ENCODE results near the gene KCNIP1. TPM values are rescaled to one million over a fixed set of nuclear protein-coding genes. Genes with fewer than 3 reads are reported as not detected.

KCNIP1 gene
- polyA plus RNA-seq, 2 of the 4 experiments (the other 2 are of a cell fraction) = not detected

DNA sequence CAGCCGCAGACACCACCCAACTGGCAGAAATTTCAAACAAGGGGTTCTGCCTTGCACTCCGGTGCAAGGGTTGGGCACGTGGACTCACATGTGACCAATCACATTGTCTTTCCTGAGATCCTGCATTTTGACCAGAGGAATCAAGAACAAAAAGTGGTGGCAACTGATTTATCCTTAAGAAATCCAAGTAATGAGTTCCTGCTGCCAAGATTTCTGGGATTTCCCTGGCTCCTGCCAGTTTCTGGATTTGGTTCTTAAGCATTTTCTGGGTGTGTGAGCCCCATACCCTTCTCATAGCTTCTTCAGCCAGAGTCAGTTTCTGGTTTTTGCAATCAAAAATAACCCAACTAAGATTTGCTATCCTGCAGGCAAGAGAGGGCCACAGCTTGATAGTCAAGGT, 17.4 kb upstream of the KCNIP1 start (continued):
- TF ChIP-seq, protein P1, sequence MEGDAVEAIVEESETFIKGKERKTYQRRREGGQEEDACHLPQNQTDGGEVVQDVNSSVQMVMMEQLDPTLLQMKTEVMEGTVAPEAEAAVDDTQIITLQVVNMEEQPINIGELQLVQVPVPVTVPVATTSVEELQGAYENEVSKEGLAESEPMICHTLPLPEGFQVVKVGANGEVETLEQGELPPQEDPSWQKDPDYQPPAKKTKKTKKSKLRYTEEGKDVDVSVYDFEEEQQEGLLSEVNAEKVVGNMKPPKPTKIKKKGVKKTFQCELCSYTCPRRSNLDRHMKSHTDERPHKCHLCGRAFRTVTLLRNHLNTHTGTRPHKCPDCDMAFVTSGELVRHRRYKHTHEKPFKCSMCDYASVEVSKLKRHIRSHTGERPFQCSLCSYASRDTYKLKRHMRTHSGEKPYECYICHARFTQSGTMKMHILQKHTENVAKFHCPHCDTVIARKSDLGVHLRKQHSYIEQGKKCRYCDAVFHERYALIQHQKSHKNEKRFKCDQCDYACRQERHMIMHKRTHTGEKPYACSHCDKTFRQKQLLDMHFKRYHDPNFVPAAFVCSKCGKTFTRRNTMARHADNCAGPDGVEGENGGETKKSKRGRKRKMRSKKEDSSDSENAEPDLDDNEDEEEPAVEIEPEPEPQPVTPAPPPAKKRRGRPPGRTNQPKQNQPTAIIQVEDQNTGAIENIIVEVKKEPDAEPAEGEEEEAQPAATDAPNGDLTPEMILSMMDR (IDR thresholded peaks at IDR 0.05) = no peak
- TF ChIP-seq RAD21 (conservative IDR thresholded peaks at IDR 0.05 in 1 of 2, IDR thresholded peaks at IDR 0.05 in 1 of 2) = no peak
- no peak for TF ChIP-seq GATA3 (IDR thresholded peaks at IDR 0.05; ENCODE audit: borderline replicate concordance)
- TF ChIP-seq SMC3 (IDR thresholded peaks at IDR 0.05) = no peak
- no peak for TF ChIP-seq EHF (CRISPR knock-in tag; IDR thresholded peaks at IDR 0.05)
- TF ChIP-seq ZFP36 (IDR thresholded peaks at IDR 0.05; ENCODE audit: borderline replicate concordance, partially characterized antibody) = no peak
- TF ChIP-seq SREBF2 (IDR thresholded peaks at IDR 0.05) = no peak
- TF ChIP-seq EP300 (IDR thresholded peaks at IDR 0.05) = no peak
- no peak for TF ChIP-seq NFE2L2 (conservative IDR thresholded peaks at IDR 0.05; ENCODE audit: low read length)
- TF ChIP-seq RFX5 (IDR thresholded peaks at IDR 0.05) = no peak

DNA sequence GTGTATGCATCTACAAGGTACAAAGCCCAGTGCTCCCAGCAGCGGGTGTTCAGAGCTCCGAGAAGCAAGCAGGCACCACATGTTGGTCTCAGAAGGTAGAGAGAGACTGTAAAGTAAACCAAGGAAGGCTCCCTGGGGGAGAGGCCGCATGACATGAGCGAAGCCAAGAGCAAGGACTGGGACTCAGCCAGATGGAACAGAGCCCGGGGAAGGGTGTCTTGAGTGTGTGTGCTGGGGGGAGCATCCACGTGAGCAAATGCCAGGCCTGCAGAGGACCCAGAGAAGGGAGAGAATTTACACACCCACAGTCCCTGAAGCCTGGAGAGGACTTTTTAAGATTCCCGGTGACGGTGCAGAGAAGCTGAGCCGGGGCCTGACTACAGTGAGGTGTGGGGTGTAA, 15.2 kb upstream of the KCNIP1 start:
- CTCF ChIA-PET = interaction anchor here (1.0 kb wide), 1 partner anchor 53 kb away, joined by 3 read pairs; no protein-coding TSS in a partner anchor
- FAIRE-seq (no peak), DNase-seq (ENCODE audit: low read depth in 1 of 2, low spot score in 1 of 2) (no peak), ATAC-seq (no peak)
- POLR2A ChIA-PET = no interaction called here
- TF ChIP-seq ESRRA (IDR thresholded peaks at IDR 0.05; ENCODE audit: borderline replicate concordance, low read length) (no peak), FOXS1 (CRISPR knock-in tag; IDR thresholded peaks at IDR 0.05) (no peak), CEBPB (IDR thresholded peaks at IDR 0.05) (no peak)
- H3K4me2 ChIP-seq = no peak overlapping the region
- WGBS (ENCODE audit: missing lambda C conversion rate) = 88% methylated on average over 9 of the region's 9 CpGs
- H3K9me3 ChIP-seq = no peaks in the 10 kb centered on the region
- no peak overlapping the region for H3K27ac ChIP-seq
- no peak overlapping the region for H3K4me3 ChIP-seq
- H3K4me1 ChIP-seq = peaks cover 12% of the 10 kb centered on the region; the same call in 2 of the 3 replicates

DNA sequence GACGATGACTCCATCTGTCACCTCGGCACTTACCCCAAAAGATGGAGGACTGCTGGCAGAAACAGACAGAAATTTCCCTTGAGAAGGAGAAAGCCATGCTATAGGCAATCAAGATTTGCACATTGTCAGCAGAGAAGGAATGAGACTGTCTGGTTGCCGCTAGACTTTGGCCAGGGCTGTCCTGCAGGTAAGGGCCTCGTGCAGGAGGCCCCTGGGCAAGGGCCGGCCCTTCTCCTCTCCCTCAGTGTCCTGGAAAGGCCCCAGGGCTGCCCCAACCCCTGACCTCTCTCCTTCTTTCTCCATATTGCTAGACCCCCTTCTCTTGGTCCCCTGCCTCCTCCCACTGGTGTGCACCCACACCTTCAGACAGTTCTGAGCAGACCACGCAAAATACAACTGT, 14.6 kb upstream of the KCNIP1 start:
- no peaks in the 10 kb centered on the region for H3K9me3 ChIP-seq
- FAIRE-seq = no peak
- TF ChIP-seq NPAS2 (CRISPR knock-in tag; IDR thresholded peaks at IDR 0.05; ENCODE audit: borderline replicate concordance) (no peak), MAZ (IDR thresholded peaks at IDR 0.05; ENCODE audit: borderline replicate concordance, low read depth, low read length) (no peak), ZNF302 (CRISPR knock-in tag; IDR thresholded peaks at IDR 0.05) (no peak), EP300 (IDR thresholded peaks at IDR 0.05) (no peak), GATA3 (IDR thresholded peaks at IDR 0.05; ENCODE audit: borderline replicate concordance) (no peak), RCOR1 (IDR thresholded peaks at IDR 0.05; ENCODE audit: low read depth, low read length) (no peak), KDM1A (IDR thresholded peaks at IDR 0.05; ENCODE audit: low read depth) (no peak), JUN (IDR thresholded peaks at IDR 0.05) (no peak), ZFP36 (IDR thresholded peaks at IDR 0.05; ENCODE audit: borderline replicate concordance, partially characterized antibody) (no peak), CEBPB (IDR thresholded peaks at IDR 0.05) (no peak), MYC (IDR thresholded peaks at IDR 0.05; ENCODE audit: borderline replicate concordance, low read length) (no peak), HEYL (CRISPR knock-in tag; IDR thresholded peaks at IDR 0.05) (no peak)
- TF ChIP-seq, protein P2, sequence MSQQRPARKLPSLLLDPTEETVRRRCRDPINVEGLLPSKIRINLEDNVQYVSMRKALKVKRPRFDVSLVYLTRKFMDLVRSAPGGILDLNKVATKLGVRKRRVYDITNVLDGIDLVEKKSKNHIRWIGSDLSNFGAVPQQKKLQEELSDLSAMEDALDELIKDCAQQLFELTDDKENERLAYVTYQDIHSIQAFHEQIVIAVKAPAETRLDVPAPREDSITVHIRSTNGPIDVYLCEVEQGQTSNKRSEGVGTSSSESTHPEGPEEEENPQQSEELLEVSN (IDR thresholded peaks at IDR 0.05; ENCODE audit: borderline replicate concordance, low read depth) = no peak
- peaks cover 12% of the 10 kb centered on the region; the same call in 2 of the 3 replicates for H3K4me1 ChIP-seq
- 79% methylated on average over 6 of the region's 6 CpGs for WGBS (ENCODE audit: missing lambda C conversion rate)
- POLR2A ChIA-PET = no interaction called here
- no peak for ATAC-seq
- DNase-seq (ENCODE audit: low read depth in 1 of 2, low spot score in 1 of 2) = no peak
- CTCF ChIA-PET = no interaction called here
- H3K27ac ChIP-seq = no peak overlapping the region
- H3K4me3 ChIP-seq = no peak overlapping the region
- no peak overlapping the region for H3K4me2 ChIP-seq
